NB4 (cell line): Measurements from ENCODE around the gene GNAT1.

Experiments
- POLR2A ChIP-seq: IDR thresholded peaks from 2 replicates; pipeline ENCODE4 v1.6.1; 2011; ENCODE audit warnings: mild to moderate bottlenecking; ENCODE audit not compliant: insufficient read length; ENCODE audit errors: extremely low read depth
- TF ChIP-seq, protein P1 (sequence below): IDR thresholded peaks from one replicate; pipeline ENCODE4 v1.5.1; 2012; ENCODE audit warnings: low read depth, low read length
- TF ChIP-seq, protein P2 (sequence below): IDR thresholded peaks from 2 replicates; pipeline ENCODE4 v1.6.1; 2011; ENCODE audit warnings: low read depth, low read length

DNA sequence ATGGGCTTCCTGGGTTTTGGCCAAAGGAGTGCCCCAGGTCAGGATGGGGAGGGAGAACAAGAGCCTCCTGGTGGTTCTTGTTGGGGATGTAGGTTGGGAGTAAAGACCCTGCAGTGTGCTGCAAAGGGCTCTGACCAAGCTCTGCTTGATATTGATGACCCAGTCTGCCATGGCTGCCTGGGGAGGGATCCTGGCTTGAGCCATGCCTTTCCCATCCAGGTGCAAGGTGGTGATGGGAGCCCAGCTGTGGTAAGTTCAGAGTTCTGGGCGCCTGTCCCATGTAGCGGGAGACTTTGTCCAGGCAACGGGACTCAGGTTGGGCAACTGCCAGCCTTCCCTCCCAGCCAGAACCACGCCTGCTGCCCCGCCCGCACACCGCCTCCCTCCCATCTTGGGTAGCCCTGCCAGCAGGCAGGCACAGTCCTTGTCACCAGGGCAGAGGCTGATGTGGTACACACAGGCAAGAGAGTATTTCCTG lies 47.2 kb downstream of the GNAT1 start:
- TF ChIP-seq, protein P1, sequence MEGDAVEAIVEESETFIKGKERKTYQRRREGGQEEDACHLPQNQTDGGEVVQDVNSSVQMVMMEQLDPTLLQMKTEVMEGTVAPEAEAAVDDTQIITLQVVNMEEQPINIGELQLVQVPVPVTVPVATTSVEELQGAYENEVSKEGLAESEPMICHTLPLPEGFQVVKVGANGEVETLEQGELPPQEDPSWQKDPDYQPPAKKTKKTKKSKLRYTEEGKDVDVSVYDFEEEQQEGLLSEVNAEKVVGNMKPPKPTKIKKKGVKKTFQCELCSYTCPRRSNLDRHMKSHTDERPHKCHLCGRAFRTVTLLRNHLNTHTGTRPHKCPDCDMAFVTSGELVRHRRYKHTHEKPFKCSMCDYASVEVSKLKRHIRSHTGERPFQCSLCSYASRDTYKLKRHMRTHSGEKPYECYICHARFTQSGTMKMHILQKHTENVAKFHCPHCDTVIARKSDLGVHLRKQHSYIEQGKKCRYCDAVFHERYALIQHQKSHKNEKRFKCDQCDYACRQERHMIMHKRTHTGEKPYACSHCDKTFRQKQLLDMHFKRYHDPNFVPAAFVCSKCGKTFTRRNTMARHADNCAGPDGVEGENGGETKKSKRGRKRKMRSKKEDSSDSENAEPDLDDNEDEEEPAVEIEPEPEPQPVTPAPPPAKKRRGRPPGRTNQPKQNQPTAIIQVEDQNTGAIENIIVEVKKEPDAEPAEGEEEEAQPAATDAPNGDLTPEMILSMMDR, result no peak
- TF ChIP-seq, protein P2, sequence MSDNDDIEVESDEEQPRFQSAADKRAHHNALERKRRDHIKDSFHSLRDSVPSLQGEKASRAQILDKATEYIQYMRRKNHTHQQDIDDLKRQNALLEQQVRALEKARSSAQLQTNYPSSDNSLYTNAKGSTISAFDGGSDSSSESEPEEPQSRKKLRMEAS, result no peak
- TF ChIP-seq POLR2A, result no peak
